ENCODE data around the gene COL27A1.

GRCh38 chr9:114189823-114190562, 34.7 kb downstream of the COL27A1 start:
- TF ChIP-seq ZFP3 (CRISPR knock-in tag; IDR thresholded peaks at IDR 0.05) (no peak), GLIS3 (CRISPR knock-in tag; IDR thresholded peaks at IDR 0.05) (no peak)
